GM18498 (cell line): ENCODE measurements around the gene FAM199X.
"Not testable (repeated sequence)": the region's sequence is repeated elsewhere in the genome, so short reads cannot be mapped to it uniquely, and the experiment has no call there.

Experiments used
- ATAC-seq: cut with Tn5 transposase; IDR thresholded peaks from one replicate; pipeline ENCODE4 v1.9.1; 2021; ENCODE audit warnings: mild to moderate bottlenecking, moderate library complexity; ENCODE audit not compliant: unreplicated experiment

FAM199X gene

GRCh38 chrX:104187931-104188330 lies 21.7 kb downstream of the FAM199X start:
- ATAC-seq: no peak

DNA sequence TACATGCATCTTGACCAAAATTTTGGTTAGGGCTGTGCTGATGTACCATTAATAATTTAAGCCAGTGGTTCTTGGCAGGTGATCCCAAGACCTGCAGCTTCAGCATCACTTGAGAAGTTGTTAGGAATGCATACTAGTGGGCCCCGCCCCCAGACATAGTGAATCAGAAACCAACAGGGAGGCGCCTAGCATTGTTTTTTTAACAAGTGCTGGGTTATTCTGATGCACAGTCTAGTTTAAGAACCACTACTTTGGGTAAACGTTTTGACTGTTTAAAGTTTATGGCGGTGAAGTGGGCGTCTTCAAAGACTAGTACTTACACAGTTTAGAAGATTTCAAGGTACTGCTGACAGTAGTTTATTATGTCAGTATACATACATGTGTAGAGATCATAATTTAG lies 23.6 kb downstream of the FAM199X start:
- ATAC-seq: no peak

GRCh38 chrX:104193485-104193884 lies 27.2 kb downstream of the FAM199X start:
- no peak for ATAC-seq

DNA sequence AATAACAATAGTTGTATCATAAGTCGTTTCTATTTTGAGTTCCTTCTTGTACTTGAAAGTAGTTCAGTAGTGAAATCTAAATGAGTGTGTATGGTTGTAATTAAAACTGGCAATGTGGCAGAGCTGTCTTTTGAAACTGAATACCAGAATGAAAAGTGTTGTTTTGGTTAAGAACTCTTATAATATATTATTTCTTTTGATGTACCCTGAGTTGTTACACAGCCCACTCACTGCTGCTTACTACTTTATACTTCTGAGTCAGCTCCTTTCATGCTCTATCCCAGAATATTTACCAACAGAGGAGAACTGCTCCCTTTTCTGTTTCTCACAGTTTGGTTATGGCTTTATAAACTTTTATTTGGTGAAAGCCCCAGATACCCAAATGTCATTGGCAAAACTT lies 28.8 kb downstream of the FAM199X start:
- no peak for ATAC-seq

- ATAC-seq: no peak
Observed at GRCh38 chrX:104195489-104196084, 29.3 kb downstream of the FAM199X start.

GRCh38 chrX:104205548-104205947 lies 39.3 kb downstream of the FAM199X start:
- no peak for ATAC-seq

DNA sequence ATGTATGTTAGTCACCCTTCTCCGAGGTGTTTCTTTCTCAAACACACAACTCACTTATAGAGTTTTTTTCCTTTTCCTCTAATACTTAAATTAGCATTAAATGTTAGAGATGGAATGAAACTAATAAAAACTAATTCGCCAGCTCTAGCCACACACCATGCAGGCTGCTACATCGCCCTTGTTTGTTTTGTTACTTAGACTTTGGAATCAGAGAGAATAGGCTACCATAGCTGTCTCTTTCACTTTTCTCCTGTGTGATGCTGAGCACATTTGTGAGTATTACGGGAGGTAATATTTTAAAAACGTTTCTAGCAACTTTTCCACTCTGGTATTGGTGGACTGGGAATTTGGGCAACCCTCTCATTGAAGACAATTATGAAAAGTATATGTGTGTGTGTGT lies 44.9 kb downstream of the FAM199X start:
- no peak for ATAC-seq

GRCh38 chrX:104230060-104230459 lies 63.8 kb downstream of the FAM199X start:
- ATAC-seq: not testable (repeated sequence)
